Activated CD4-positive, alpha-beta T cell treated with anti-CD3 and anti-CD28 coated beads, Interleukin-2, amount 10 ng/mL, durations not matched to agents 7 days and 5 days (primary cell): ENCODE results near the gene ST6GALNAC4. TPM values are rescaled to one million over a fixed set of nuclear protein-coding genes. Genes with fewer than 3 reads are reported as not detected.
"Not testable (repeated sequence)": the region's sequence is repeated elsewhere in the genome, so short reads cannot be mapped to it uniquely, and the experiment has no call there.

Experiments used
- CTCF ChIA-PET: fragments of 350-600 bp; sonication (Branson Sonifier 250); formaldehyde crosslinking; loops from one replicate; lab custom pipeline; 2021; ENCODE audit warnings: antibody characterized with exemption; lab: Charles Lee
- POLR2A ChIA-PET: fragments of 350-600 bp; sonication (Branson Sonifier 250); formaldehyde crosslinking; loops from one replicate; lab custom pipeline; 2021; ENCODE audit warnings: antibody characterized with exemption; lab: Charles Lee
- DNase-seq: peaks from one replicate; pipeline ENCODE4 v3.0.0-alpha.2; 2020
- H3K27ac Mint-ChIP-seq: one replicate; pipeline ENCODE4 v1.8.0; 2021; ENCODE audit warnings: mild to moderate bottlenecking, moderate library complexity, mixed read lengths
- H3K27me3 Mint-ChIP-seq: one replicate; pipeline ENCODE4 v1.8.0; 2021; ENCODE audit warnings: mixed read lengths
- H3K36me3 Mint-ChIP-seq: one replicate; pipeline ENCODE4 v1.8.0; 2021; ENCODE audit warnings: low read depth, mixed read lengths
- H3K4me1 Mint-ChIP-seq: one replicate; pipeline ENCODE4 v1.8.0; 2021; ENCODE audit warnings: mixed read lengths
- H3K4me3 Mint-ChIP-seq: one replicate; pipeline ENCODE4 v1.8.0; 2021; ENCODE audit warnings: mild to moderate bottlenecking, moderate library complexity, mixed read lengths
- H3K9me3 Mint-ChIP-seq: one replicate; pipeline ENCODE4 v1.8.0; 2021; ENCODE audit warnings: mixed read lengths
- total RNA-seq, 2 experiments: library from RNA; stranded (reverse); gene quantifications; one replicate each; pipeline ENCODE4 v1.2.3, GENCODE V29; 2021

The ST6GALNAC4 gene
- total RNA-seq, 2 experiments from 2014 or later = 16.8 to 22.4 TPM

GRCh38 chr9:127876764-127877562 lies 39.9 kb downstream of the ST6GALNAC4 start:
- CTCF ChIA-PET = interaction anchor here (1.0 kb wide), 1 partner anchor 9 kb away, joined by 3 read pairs; no protein-coding TSS in a partner anchor

GRCh38 chr9:127876026-127876763 lies 40.6 kb downstream of the ST6GALNAC4 start:
- ChIA-PET CTCF (interaction anchor here (1.0 kb wide), 1 partner anchor 10 kb away, joined by 3 read pairs; no protein-coding TSS in a partner anchor), POLR2A (no interaction called here)
- H3K9me3 Mint-ChIP-seq = no peaks in the 10 kb centered on the region
- H3K27ac Mint-ChIP-seq = no peak overlapping the region
- H3K4me1 Mint-ChIP-seq = peaks cover 3% of the 10 kb centered on the region
- peaks cover 4% of the 10 kb centered on the region for H3K27me3 Mint-ChIP-seq
- H3K36me3 Mint-ChIP-seq = peaks cover 2% of the 10 kb centered on the region
- no peak for DNase-seq
- no peak overlapping the region for H3K4me3 Mint-ChIP-seq

More at GRCh38 chr9:127876764-127877562, 39.9 kb downstream of the ST6GALNAC4 start:
- H3K9me3 Mint-ChIP-seq = no peaks in the 10 kb centered on the region
- POLR2A ChIA-PET = no interaction called here
- H3K4me1 Mint-ChIP-seq = peaks cover 3% of the 10 kb centered on the region
- H3K4me3 Mint-ChIP-seq = no peak overlapping the region
- H3K27ac Mint-ChIP-seq = no peak overlapping the region
- peaks cover 3% of the 10 kb centered on the region for H3K36me3 Mint-ChIP-seq
- no peak for DNase-seq
- peaks cover 4% of the 10 kb centered on the region for H3K27me3 Mint-ChIP-seq

DNA sequence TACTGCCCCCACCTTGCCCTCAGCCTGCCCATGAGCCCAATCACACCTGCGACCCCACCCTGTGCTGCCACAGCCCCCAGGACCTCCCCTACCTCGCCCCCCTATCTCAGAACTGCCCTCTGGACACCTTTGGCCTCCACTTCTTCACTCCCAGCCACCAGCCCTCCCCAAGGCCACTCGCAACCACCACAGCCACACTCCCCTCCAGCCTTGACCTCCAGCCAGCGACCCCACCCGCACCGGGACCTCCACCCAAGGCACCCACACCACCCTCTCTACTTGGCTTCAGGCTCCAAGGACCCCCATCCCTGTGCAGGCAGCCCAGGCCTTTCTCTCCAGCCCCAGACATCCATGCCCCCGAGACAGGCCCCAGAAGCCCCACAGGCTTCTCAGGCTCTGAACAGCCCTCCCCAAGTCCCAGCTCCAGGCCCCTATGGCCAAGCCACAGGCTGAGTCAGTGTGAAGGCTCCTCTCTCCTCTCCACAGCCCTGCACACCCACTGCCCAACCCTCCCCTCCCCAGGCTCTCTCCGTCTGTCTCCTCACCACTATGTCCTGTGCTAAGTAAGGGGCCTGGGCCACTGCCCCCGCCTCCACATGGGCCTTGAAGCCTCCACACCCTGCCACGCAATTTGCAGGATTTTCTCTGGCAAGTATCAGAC lies 41.4 kb downstream of the ST6GALNAC4 start:
- Mint-ChIP-seq H3K9me3 (no peaks in the 10 kb centered on the region), H3K27ac (no peak overlapping the region), H3K4me3 (no peak overlapping the region), H3K36me3 (peaks cover 1% of the 10 kb centered on the region), H3K27me3 (peaks cover 4% of the 10 kb centered on the region), H3K4me1 (peaks cover 3% of the 10 kb centered on the region)
- DNase-seq = no peak
- ChIA-PET CTCF (no interaction called here), POLR2A (no interaction called here)

- POLR2A ChIA-PET = no interaction called here
- Mint-ChIP-seq H3K4me3 (no peak overlapping the region), H3K27ac (no peak overlapping the region), H3K36me3 (no peaks in the 10 kb centered on the region), H3K9me3 (no peaks in the 10 kb centered on the region), H3K4me1 (peaks cover 3% of the 10 kb centered on the region), H3K27me3 (peaks cover 4% of the 10 kb centered on the region)
- CTCF ChIA-PET = interaction anchor here (1.1 to 2.4 kb wide), 2 partner anchors 11 to 139 kb away, joined by 3 to 11 read pairs; partner anchors contain the start of gene TOR2A
- no peak for DNase-seq
These were observed 42.3 kb downstream of the ST6GALNAC4 start for GRCh38 chr9:127874301-127875221.

GRCh38 chr9:127873886-127874285 lies 43.0 kb downstream of the ST6GALNAC4 start:
- H3K4me1 Mint-ChIP-seq = peaks cover 3% of the 10 kb centered on the region
- ChIA-PET CTCF (interaction anchor here (1.1 to 2.4 kb wide), 2 partner anchors 11 to 139 kb away, joined by 3 to 11 read pairs; partner anchors contain the start of gene TOR2A), POLR2A (no interaction called here)
- no peak overlapping the region for H3K4me3 Mint-ChIP-seq
- no peak overlapping the region for H3K27ac Mint-ChIP-seq
- H3K27me3 Mint-ChIP-seq = peaks cover 4% of the 10 kb centered on the region
- DNase-seq = no peak
- H3K9me3 Mint-ChIP-seq = no peaks in the 10 kb centered on the region
- H3K36me3 Mint-ChIP-seq = no peaks in the 10 kb centered on the region

DNA sequence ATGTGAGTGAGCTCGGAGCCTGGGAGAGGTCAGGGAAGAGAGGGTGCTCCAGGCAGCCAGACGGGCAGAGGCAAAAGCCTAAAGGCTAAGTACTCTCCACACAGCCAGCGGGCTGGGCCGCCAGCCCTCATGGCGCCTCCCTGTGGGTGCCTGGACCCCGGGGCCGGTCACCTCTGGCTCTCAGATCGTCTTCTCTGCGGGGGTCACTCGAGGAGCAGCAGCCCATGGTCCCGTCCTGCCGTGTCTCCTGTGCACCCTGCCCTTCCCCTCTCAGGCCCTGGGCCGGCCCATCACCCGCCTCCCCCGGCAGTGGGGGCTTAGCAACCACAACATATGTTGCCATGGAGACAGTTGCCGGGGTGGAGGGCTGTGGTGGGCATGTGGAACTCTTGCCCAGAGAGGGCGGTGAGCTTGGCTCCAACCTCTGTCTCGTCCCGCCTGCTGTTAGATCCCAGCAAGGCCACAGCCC lies 43.6 kb downstream of the ST6GALNAC4 start:
- Mint-ChIP-seq H3K27ac (no peak overlapping the region), H3K9me3 (no peaks in the 10 kb centered on the region), H3K4me1 (peaks cover 3% of the 10 kb centered on the region), H3K27me3 (peaks cover 4% of the 10 kb centered on the region), H3K4me3 (no peak overlapping the region), H3K36me3 (no peaks in the 10 kb centered on the region)
- CTCF ChIA-PET = interaction anchor here (1.1 to 2.4 kb wide), 3 partner anchors 10 to 138 kb away, joined by 3 to 11 read pairs (median 6); partner anchors contain the start of gene TOR2A
- no peak for DNase-seq
- POLR2A ChIA-PET = no interaction called here

DNA sequence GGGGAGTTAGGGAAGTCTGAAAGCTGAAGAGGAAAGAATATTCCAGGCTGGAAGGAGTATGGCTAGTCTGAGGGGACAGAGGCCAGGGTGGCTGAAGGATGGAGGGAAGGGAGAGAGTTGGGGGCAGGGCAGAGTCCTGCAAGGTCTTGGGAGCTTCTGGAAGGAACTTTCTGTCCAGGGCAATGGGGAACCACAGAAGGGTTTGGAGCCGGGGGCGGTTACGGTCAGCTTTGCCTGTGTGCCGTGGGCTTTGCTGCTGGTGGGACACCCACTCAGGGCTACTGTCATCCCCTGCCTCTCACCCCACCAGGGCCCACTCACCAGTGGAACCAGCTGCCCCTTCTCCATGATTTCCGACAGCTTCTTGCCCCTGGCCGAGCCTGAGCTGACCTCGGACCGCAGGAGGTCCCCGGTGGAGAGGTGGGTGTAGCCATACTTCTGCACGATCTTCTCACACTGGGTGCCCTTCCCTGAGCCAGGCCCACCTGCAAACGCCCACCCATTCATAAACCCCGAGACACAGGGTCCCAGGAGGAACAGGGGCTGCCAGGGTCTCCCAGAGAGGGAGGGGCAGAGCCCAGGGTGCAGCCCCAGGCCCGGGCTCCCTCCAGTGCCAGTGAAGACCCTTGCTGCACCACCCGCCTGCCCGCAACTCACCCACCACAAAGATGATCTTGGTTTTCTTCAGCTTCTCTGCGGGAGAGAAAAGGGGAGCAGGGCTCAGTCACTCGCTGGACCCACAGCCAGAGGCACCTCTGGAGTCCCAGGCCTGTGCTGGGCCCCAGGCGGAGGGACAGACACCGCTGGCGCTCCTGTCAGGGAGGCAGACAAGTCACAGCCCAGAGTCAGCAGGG lies 44.2 kb downstream of the ST6GALNAC4 start:
- H3K27ac Mint-ChIP-seq = no peak overlapping the region
- no peak for DNase-seq
- peaks cover 3% of the 10 kb centered on the region for H3K36me3 Mint-ChIP-seq
- no peak overlapping the region for H3K4me3 Mint-ChIP-seq
- CTCF ChIA-PET = interaction anchor here (0.7 to 2.4 kb wide), 5 partner anchors 10 to 137 kb away, joined by 3 to 11 read pairs (median 5); partner anchors contain the start of gene TOR2A
- peaks cover 2% of the 10 kb centered on the region for H3K27me3 Mint-ChIP-seq
- H3K4me1 Mint-ChIP-seq = peaks cover 3% of the 10 kb centered on the region
- POLR2A ChIA-PET = no interaction called here
- H3K9me3 Mint-ChIP-seq = no peaks in the 10 kb centered on the region

GRCh38 chr9:127871531-127871930 lies 45.3 kb downstream of the ST6GALNAC4 start:
- Mint-ChIP-seq H3K36me3 (peaks cover 9% of the 10 kb centered on the region), H3K4me1 (no peaks in the 10 kb centered on the region), H3K4me3 (no peak overlapping the region), H3K9me3 (no peaks in the 10 kb centered on the region), H3K27me3 (no peaks in the 10 kb centered on the region), H3K27ac (peak overlapping the region; percentile 27)
- ChIA-PET CTCF (interaction anchor here (0.7 to 3.0 kb wide), 5 partner anchors 11 to 136 kb away, joined by 3 to 16 read pairs (median 5); partner anchors contain the start of gene TOR2A), POLR2A (no interaction called here)
- DNase-seq = no peak

DNA sequence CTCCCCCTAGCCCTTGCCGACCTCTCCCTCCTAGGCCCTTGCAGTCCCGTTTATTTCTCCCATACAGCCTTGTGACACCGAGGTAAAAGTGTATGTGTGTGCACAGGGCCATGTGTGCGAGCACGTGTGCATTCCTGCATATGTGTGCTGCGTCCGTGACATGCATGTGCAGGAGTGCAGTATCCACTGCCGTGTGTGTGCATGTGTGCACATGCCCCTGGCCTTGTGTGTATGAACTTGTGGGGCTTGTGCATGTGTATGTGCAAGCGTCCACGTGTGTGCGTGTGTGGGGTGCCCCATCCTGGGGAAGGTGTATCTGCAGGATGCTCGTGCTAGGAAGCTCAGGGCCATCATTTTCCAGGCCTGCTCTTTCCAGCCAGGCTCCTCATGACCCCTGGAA lies 46.0 kb downstream of the ST6GALNAC4 start:
- Mint-ChIP-seq H3K4me3 (no peak overlapping the region), H3K9me3 (no peaks in the 10 kb centered on the region), H3K27me3 (no peaks in the 10 kb centered on the region), H3K4me1 (peaks cover 3% of the 10 kb centered on the region), H3K27ac (no peak overlapping the region), H3K36me3 (peaks cover 9% of the 10 kb centered on the region)
- CTCF ChIA-PET = interaction anchor here (0.8 to 3.0 kb wide), 13 partner anchors 10 to 319 kb away, joined by 3 to 19 read pairs (median 5); partner anchors contain the start of genes ST6GALNAC4, ST6GALNAC6 and TOR2A
- no peak for DNase-seq
- POLR2A ChIA-PET = no interaction called here

GRCh38 chr9:127870153-127870491 lies 46.7 kb downstream of the ST6GALNAC4 start:
- DNase-seq, POLR2A ChIA-PET: not testable (repeated sequence)

More at GRCh38 chr9:127870153-127870491, 46.7 kb downstream of the ST6GALNAC4 start:
- H3K9me3 Mint-ChIP-seq, H3K27ac Mint-ChIP-seq, H3K27me3 Mint-ChIP-seq, H3K4me3 Mint-ChIP-seq: not testable (repeated sequence)
- Mint-ChIP-seq H3K4me1 (peaks cover 11% of the 10 kb centered on the region), H3K36me3 (peaks cover 13% of the 10 kb centered on the region)
- CTCF ChIA-PET = interaction anchor here (0.6 to 3.0 kb wide), 51 partner anchors 9 to 1562 kb away, joined by 3 to 19 read pairs (median 4); partner anchors contain the start of genes CDK9, ENG, PTRH1 and SH2D3C
